Gastroesophageal sphincter (tissue), 3 donors: ENCODE data around the gene KIAA1217.

Experiments used
- CTCF ChIP-seq, 4 experiments: fragments of 200-600 bp in 2 of 4; fragments of 450-650 bp in 2 of 4; sonication (generic) in 1 of 4; IDR thresholded peaks; one replicate each; pipeline ENCODE4 v1.5.1; 2017 to 2019; ENCODE audit warnings: antibody characterized with exemption in 4 of 4, mild to moderate bottlenecking in 2 of 4, moderate library complexity in 2 of 4
- POLR2A ChIP-seq, 2 donors: fragments of 450-650 bp; IDR thresholded peaks; one replicate each; pipeline ENCODE4 v1.6.1; 2017; ENCODE audit warnings: antibody characterized with exemption in 2 of 2, mild to moderate bottlenecking in 2 of 2, moderate library complexity in 1 of 2
- POLR2AphosphoS5 ChIP-seq: sonication (generic); formaldehyde crosslinking; IDR thresholded peaks from one replicate; pipeline ENCODE4 v1.6.1; 2017; ENCODE audit warnings: antibody characterized with exemption

- no peak for TF ChIP-seq POLR2A (IDR thresholded peaks at IDR 0.05)
- no peak for TF ChIP-seq CTCF (IDR thresholded peaks at IDR 0.05)
- no peak for TF ChIP-seq POLR2AphosphoS5
These were observed 90.8 kb downstream of the KIAA1217 start for GRCh38 chr10:24299578-24300260.
